ENCODE measurements around the gene UBR4. TPM values are rescaled to one million over a fixed set of nuclear protein-coding genes. Genes with fewer than 3 reads are reported as not detected.

UBR4 gene
- total RNA-seq, 2 donors from 2014 or later: 97.7 to 114 TPM

DNA sequence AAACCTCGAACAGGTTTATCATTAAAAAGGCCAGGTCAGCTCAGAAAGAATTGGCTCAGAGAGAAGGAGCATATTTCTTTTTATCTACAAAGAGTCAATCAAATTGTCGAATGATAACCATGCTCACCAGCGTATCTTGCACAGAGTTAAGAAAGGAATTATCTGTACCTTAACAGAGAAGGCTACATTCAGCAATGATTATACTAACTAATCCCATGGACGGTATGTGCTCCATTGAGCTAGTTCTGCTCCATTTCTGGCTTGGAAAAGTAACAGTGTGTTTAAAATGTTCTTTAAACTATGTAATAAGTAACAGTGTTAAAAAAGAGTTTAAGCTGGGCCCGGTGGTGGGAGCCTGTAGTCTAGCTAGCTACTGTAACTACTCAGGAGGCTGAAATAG lies 4.2 kb downstream of the UBR4 start:
- no peak overlapping the region for H3K4me3 ChIP-seq
- intact Hi-C loops (cut with DNase I): no loop called here
- peaks cover 12% of the 10 kb centered on the region for H3K4me1 ChIP-seq
- no peaks in the 10 kb centered on the region for H3K36me3 ChIP-seq
- H3K9me3 ChIP-seq: no peaks in the 10 kb centered on the region
- TF ChIP-seq, protein P1, sequence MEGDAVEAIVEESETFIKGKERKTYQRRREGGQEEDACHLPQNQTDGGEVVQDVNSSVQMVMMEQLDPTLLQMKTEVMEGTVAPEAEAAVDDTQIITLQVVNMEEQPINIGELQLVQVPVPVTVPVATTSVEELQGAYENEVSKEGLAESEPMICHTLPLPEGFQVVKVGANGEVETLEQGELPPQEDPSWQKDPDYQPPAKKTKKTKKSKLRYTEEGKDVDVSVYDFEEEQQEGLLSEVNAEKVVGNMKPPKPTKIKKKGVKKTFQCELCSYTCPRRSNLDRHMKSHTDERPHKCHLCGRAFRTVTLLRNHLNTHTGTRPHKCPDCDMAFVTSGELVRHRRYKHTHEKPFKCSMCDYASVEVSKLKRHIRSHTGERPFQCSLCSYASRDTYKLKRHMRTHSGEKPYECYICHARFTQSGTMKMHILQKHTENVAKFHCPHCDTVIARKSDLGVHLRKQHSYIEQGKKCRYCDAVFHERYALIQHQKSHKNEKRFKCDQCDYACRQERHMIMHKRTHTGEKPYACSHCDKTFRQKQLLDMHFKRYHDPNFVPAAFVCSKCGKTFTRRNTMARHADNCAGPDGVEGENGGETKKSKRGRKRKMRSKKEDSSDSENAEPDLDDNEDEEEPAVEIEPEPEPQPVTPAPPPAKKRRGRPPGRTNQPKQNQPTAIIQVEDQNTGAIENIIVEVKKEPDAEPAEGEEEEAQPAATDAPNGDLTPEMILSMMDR (IDR thresholded peaks at IDR 0.05): no peak
- H3K27me3 ChIP-seq: no peaks in the 10 kb centered on the region
- no peak for DNase-seq
- no peak overlapping the region for H3K27ac ChIP-seq
- H3K9ac ChIP-seq (ENCODE audit: low read depth in 2 of 2, low read length in 2 of 2): no peak overlapping the region

DNA sequence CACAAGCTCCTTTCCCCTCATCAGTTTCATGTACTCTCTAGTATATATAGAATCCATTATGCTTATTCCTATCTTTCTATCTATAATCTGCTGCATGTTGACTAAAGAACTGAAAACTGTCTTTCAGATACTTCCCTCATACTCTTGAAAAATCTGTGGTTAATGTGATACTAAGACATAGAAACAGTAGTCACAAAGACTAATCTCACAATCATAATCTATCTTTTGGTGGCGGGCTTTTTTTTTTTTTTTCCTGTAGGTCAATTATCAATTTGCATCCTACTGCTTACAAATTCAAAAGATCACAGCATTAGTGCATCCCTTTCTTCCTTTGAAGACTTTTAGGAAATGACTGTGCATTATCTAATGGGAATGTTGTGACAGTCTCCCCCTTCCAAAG lies 4.7 kb downstream of the UBR4 start:
- TF ChIP-seq, protein P1 (IDR thresholded peaks at IDR 0.05): no peak
- Histone ChIP-seq H3K27me3 (no peaks in the 10 kb centered on the region), H3K4me1 (peaks cover 12% of the 10 kb centered on the region), H3K36me3 (no peaks in the 10 kb centered on the region), H3K9ac (ENCODE audit: low read depth in 2 of 2, low read length in 2 of 2) (no peak overlapping the region), H3K4me3 (no peak overlapping the region), H3K27ac (no peak overlapping the region), H3K9me3 (no peaks in the 10 kb centered on the region)
- no peak for DNase-seq
- intact Hi-C loops (cut with DNase I): no loop called here

DNA sequence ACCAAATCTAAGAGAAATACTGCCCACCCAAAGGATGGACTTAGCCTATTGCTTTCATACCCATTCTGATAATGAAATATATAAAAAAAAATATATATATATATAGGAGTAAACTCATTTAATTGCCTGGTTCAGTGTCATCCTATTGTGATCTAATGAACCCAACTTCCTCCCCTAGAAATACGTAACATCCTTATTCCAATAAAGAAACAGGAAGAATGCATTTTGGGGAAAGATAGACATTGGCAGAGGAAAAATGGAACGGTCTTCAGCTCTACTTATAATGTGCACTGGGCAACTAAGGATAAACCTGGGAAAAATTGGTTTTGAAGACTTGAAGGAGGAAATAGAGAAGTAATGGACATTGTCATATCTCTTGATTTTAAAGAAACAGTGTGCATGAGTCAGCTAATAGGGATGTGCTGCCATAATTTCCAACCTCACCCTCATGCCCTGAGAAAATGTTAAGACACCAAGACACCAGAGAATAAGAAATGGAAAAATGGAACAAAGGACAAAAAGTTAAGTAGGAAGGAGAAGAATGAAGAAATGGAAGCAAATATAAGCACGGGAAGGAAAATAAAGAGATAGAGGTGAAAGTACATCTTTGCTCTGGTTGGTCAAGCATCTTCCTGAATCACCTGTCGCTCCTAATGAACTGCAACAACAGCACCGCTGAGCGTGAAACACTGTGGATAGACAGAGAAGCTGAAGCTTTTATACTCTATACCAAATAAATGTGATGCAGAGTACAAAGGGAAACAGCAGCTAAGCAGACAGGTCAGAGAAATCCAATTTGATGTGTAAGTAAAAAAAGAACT lies 5.4 kb downstream of the UBR4 start:
- no peak for DNase-seq
- Histone ChIP-seq H3K27ac (no peak overlapping the region), H3K4me1 (peaks cover 12% of the 10 kb centered on the region), H3K9ac (ENCODE audit: low read depth in 2 of 2, low read length in 2 of 2) (no peak overlapping the region), H3K27me3 (no peaks in the 10 kb centered on the region), H3K9me3 (no peaks in the 10 kb centered on the region), H3K4me3 (no peak overlapping the region), H3K36me3 (no peaks in the 10 kb centered on the region)
- TF ChIP-seq, protein P1 (IDR thresholded peaks at IDR 0.05): no peak
- intact Hi-C loops (cut with DNase I): no loop called here

DNA sequence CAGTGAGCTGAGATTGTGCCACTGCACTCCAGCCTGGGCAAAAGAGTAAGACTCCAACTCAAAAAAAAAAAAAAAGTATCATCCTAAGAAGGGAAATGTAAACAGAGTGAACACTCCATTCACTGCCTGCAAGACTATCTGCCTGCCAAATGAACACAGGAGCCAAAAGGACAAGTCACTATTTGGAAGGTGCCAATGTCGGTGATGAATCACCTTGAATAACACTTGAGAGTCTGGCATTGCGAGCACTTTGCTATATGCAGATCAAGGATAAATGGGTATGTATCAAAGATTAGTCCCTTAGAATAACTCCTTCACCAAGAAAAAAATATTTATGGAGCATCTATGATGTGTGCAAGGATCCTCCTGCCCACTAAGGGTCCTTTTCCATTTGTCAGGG lies 6.6 kb downstream of the UBR4 start:
- Histone ChIP-seq H3K9ac (ENCODE audit: low read depth in 2 of 2, low read length in 2 of 2) (no peak overlapping the region), H3K4me1 (peaks cover 12% of the 10 kb centered on the region), H3K4me3 (no peak overlapping the region), H3K27me3 (no peaks in the 10 kb centered on the region), H3K9me3 (no peaks in the 10 kb centered on the region), H3K36me3 (no peaks in the 10 kb centered on the region), H3K27ac (no peak overlapping the region)
- intact Hi-C loops (cut with DNase I): no loop called here
- DNase-seq: no peak
- TF ChIP-seq, protein P1 (IDR thresholded peaks at IDR 0.05): no peak

DNA sequence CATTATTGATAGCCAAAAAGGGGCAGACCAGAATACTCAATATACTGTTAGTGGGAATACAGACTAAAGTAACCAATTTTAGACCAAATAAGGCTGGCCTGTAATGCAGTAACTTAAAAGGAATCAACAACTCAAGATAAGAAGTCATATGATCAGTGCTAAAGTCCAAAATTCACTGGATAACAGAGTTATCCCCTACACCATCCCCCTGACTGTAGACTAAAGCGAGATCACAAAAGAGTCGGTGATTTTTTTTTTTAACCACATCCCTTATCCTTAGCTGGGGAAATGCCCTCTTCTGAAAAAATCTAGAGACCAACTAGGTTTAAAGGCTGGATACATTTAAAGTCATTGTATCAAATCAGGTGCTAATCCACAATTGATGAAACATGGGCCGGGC lies 7.7 kb downstream of the UBR4 start:
- Histone ChIP-seq H3K9me3 (no peaks in the 10 kb centered on the region), H3K4me3 (no peak overlapping the region), H3K27me3 (no peaks in the 10 kb centered on the region), H3K36me3 (peaks cover 9% of the 10 kb centered on the region), H3K27ac (no peak overlapping the region), H3K4me1 (peaks cover 8% of the 10 kb centered on the region), H3K9ac (ENCODE audit: low read depth in 2 of 2, low read length in 2 of 2) (no peak overlapping the region)
- TF ChIP-seq, protein P1 (IDR thresholded peaks at IDR 0.05): no peak
- no peak for DNase-seq
- intact Hi-C loops (cut with DNase I): no loop called here
